Transverse colon (tissue), 4 donors: Measurements from ENCODE around the gene PLAU. TPM values are rescaled to one million over a fixed set of nuclear protein-coding genes. Genes with fewer than 3 reads are reported as not detected.

Source experiments
- DNase-seq: peaks from one replicate; pipeline ENCODE4 v3.0.0-alpha.2; 2019
- H3K27ac ChIP-seq, 4 donors: fragments of 200-600 bp; sonication (generic); 2 replicates each; pipeline ENCODE4 v1.5.1; 2016 to 2018; ENCODE audit warnings: inconsistent platforms in 4 of 4
- H3K27me3 ChIP-seq: fragments of 200-600 bp; sonication (generic); 2 replicates; pipeline ENCODE4 v1.5.1; 2017; ENCODE audit warnings: inconsistent platforms
- H3K36me3 ChIP-seq, 4 donors: fragments of 200-600 bp; sonication (generic); 2 replicates each; pipeline ENCODE4 v1.5.1; 2017 to 2019; ENCODE audit warnings: inconsistent platforms in 4 of 4
- H3K4me1 ChIP-seq, 4 donors: fragments of 200-600 bp; sonication (generic); 2 replicates each; pipeline ENCODE4 v1.5.1; 2017 to 2020; ENCODE audit warnings: inconsistent platforms in 4 of 4
- H3K4me3 ChIP-seq, 4 donors: fragments of 200-600 bp; sonication (generic); 1 replicate in 1 of 4; 2 replicates in 3 of 4; pipeline versions ENCODE4 v1.5.1 to v1.6.1; 2017 to 2019; ENCODE audit warnings: inconsistent platforms in 4 of 4
- H3K9me3 ChIP-seq, 2 donors: fragments of 200-600 bp; sonication (generic); 2 replicates each; pipeline ENCODE4 v1.5.1; 2017 to 2019; ENCODE audit warnings: inconsistent platforms in 2 of 2
- EP300 ChIP-seq: sonication (generic); formaldehyde crosslinking; IDR thresholded peaks from one replicate; pipeline ENCODE4 v1.6.1; 2017; ENCODE audit warnings: antibody characterized with exemption, low read depth
- POLR2A ChIP-seq: fragments of 450-650 bp; IDR thresholded peaks from one replicate; pipeline ENCODE4 v1.6.1; 2016; ENCODE audit warnings: antibody characterized with exemption, mild to moderate bottlenecking, moderate library complexity
- POLR2AphosphoS5 ChIP-seq, 3 donors: sonication (generic); formaldehyde crosslinking; IDR thresholded peaks; one replicate each; pipeline ENCODE4 v1.6.1; 2016; ENCODE audit warnings: antibody characterized with exemption in 3 of 3
- WGBS, 2 donors: methylation state at CpG; one replicate each; pipeline ENCODE4 v1.1.5; 2018; ENCODE audit warnings: low coverage in 1 of 2; 5-methylcytosine and 5-hydroxymethylcytosine counted together
- in situ Hi-C, 4 donors: fragments of 200-750 bp; cut with MboI; loops; one replicate each; pipeline versions ENCODE4 v1.15.0 to v1.15.1; 2017; ENCODE audit warnings: low sequenced_read_pairs in 3 of 4, low pct_ligation_motif_present in 1 of 4, low pct_unique_long_range_greater_than_20kb in 1 of 4
- intact Hi-C: fragments of 100-400 bp; cut with DNase I; formaldehyde crosslinking; loops from one replicate; pipeline ENCODE4 v1.15.1; 2023; ENCODE audit warnings: low total_unique reads
- total RNA-seq, 4 donors: library from RNA; depleted of rRNA; stranded (reverse); fragments of >200 nt; gene quantifications; one replicate each; pipeline ENCODE4 v1.1.0, GENCODE V29; 2016
- TF ChIP-seq, protein P1 (sequence below), 5 experiments: fragments of 200-600 bp in 3 of 5; fragments of 450-650 bp in 2 of 5; sonication (generic) in 3 of 5; IDR thresholded peaks; 1 replicate in 2 of 5; 2 replicates in 3 of 5; pipeline ENCODE4 v1.5.1; 2016 to 2017; ENCODE audit warnings: antibody characterized with exemption in 5 of 5, inconsistent platforms in 3 of 5, mild to moderate bottlenecking in 2 of 5, moderate library complexity in 1 of 5

Gene PLAU
- total RNA-seq, 4 donors from 2014 or later: 0.75 to 8.0 (median 2.3) TPM

DNA sequence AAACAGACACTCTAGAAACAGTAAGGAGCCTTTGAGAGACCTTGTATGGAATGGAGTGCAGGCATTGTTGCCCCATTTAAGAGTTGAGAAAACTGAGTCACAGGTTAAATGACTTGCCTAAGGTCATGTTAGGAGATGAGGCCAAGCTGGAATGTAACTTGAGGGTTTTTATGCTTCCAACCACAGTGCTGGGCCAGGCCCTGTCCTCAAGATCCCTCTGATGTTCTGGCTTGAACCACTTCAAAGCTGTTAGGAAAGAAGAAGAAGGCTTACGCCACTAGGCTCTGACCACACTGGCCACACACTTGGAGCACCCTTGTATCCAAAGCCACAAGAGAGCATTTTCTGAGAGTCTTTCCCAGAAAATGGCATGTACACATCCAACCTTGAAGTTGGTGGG is 42.7 kb downstream of the PLAU start:
- intact Hi-C loops: no loop called here
- Histone ChIP-seq H3K9me3 (no peaks in the 10 kb centered on the region), H3K4me1 (peaks cover 4 to 25% (median 12%) of the 10 kb centered on the region in 4 donors), H3K4me3 (no peak overlapping the region), H3K36me3 (no peaks in the 10 kb centered on the region), H3K27ac (no peak overlapping the region), H3K27me3 (no peaks in the 10 kb centered on the region)
- WGBS, 2 donors: 67 to 80% methylated on average over 1 of the region's 1 CpG
- TF ChIP-seq, protein P1, sequence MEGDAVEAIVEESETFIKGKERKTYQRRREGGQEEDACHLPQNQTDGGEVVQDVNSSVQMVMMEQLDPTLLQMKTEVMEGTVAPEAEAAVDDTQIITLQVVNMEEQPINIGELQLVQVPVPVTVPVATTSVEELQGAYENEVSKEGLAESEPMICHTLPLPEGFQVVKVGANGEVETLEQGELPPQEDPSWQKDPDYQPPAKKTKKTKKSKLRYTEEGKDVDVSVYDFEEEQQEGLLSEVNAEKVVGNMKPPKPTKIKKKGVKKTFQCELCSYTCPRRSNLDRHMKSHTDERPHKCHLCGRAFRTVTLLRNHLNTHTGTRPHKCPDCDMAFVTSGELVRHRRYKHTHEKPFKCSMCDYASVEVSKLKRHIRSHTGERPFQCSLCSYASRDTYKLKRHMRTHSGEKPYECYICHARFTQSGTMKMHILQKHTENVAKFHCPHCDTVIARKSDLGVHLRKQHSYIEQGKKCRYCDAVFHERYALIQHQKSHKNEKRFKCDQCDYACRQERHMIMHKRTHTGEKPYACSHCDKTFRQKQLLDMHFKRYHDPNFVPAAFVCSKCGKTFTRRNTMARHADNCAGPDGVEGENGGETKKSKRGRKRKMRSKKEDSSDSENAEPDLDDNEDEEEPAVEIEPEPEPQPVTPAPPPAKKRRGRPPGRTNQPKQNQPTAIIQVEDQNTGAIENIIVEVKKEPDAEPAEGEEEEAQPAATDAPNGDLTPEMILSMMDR (IDR thresholded peaks at IDR 0.05): no peak
- TF ChIP-seq POLR2A (no peak), EP300 (no peak), POLR2AphosphoS5 (IDR thresholded peaks at IDR 0.05) (no peak)
- DNase-seq: no peak
- in situ Hi-C loops: no loop called here

DNA sequence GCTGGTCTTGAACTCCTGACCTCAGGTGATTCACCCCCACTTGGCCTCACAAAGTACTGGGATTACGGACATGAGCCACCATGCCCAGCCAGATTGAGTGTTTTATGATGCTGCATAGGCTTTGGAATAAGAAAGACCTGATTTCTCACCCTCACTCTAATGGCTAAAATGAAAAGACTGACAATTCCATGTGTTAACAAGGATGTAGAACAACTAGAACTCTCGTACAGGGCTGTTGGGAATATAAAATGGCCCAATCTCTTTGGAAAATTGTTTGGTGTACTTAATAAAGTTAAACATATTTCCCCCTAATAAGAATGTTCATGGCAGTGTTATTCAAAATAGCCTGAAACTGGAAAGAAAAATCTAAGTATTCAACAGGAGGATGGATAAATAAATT is 43.8 kb downstream of the PLAU start:
- Histone ChIP-seq H3K27ac (no peak overlapping the region), H3K36me3 (no peaks in the 10 kb centered on the region), H3K4me3 (no peak overlapping the region), H3K4me1 (peaks cover 4 to 29% (median 12%) of the 10 kb centered on the region in 4 donors), H3K9me3 (no peaks in the 10 kb centered on the region), H3K27me3 (no peaks in the 10 kb centered on the region)
- TF ChIP-seq EP300 (no peak), POLR2AphosphoS5 (IDR thresholded peaks at IDR 0.05) (no peak), POLR2A (no peak)
- TF ChIP-seq, protein P1 (IDR thresholded peaks at IDR 0.05): no peak
- in situ Hi-C loops (no loop called here), intact Hi-C loops (no loop called here)
- DNase-seq: no peak
- 95 to 100% methylated on average over 1 to 2 of the region's 2 CpGs for WGBS, 2 donors

DNA sequence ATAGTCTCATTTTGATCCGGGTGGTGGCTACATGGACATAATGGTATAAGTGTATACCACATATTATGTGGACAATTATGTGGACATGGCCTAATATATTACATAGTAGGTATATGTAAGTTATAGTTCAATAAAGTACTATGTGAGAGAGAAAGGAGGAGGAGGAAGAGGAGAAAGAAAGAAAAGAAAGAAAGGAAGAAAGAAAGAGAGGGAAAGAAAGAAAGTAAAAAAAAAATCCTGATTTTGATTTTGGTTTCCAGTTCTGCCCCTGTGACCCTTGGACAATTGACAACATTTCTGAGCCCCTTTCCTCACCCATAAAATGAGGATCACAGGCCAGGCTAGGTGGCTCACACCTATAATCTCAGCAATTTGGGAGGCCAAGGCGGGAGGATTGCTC is 44.8 kb downstream of the PLAU start:
- no peaks in the 10 kb centered on the region for H3K9me3 ChIP-seq
- H3K27ac ChIP-seq: peak overlapping the region in 2 of 4 donors; percentile 63 to 74
- TF ChIP-seq POLR2AphosphoS5 (IDR thresholded peaks at IDR 0.05) (no peak), POLR2A (no peak), EP300 (no peak)
- TF ChIP-seq, protein P1 (IDR thresholded peaks at IDR 0.05): no peak
- H3K4me1 ChIP-seq: peaks cover 4 to 29% (median 12%) of the 10 kb centered on the region in 4 donors
- in situ Hi-C loops (no loop called here), intact Hi-C loops (no loop called here)
- no peak overlapping the region for H3K4me3 ChIP-seq
- WGBS, 2 donors: 96 to 100% methylated on average over 2 of the region's 2 CpGs
- DNase-seq: no peak
- no peaks in the 10 kb centered on the region for H3K27me3 ChIP-seq
- H3K36me3 ChIP-seq: no peaks in the 10 kb centered on the region

DNA sequence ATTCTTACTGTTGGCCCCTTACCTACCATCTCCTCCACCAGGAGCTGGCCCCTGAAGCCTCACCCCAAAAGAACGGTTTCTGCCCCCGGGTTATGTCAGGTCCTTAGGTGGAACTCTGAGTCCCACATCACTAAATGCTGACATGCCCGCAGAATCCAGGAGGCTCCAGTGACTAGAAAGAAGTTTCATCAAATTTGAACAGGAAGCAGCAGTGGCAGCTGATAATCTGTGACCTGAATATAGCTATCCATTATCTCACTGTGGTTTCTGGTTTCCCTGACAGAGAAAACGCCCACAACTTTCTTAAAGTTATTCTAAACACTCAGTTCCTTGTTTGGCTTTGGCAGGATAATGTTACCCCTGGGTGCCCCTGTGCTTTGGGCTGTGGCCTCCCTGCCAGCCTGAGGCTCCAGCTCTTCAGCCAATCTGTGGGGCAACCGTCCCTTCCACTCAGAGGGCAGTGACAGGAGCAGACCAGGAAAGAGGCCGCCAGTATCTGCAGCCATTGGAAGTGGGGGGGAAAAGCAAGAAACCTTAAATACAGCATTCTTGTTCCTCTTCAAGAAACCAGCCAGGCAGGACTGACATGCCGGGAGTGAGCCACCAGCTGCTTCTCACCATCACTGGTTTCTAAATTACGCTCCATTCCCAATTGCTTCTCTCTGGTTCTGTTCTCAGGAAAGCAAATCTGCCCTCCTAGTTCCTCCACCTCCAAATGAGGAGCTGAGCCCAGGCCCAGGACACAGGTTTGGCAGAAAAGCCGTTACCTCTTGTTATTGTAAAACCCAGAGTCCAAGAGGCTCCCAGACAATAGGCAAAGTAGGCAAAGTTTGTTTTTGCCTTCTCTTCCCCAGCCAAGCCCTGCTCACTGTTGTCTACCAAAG is 45.8 kb downstream of the PLAU start:
- TF ChIP-seq POLR2AphosphoS5 (IDR thresholded peaks at IDR 0.05) (no peak), POLR2A (no peak)
- intact Hi-C loops (no loop called here), in situ Hi-C loops (no loop called here)
- DNase-seq: no peak
- Histone ChIP-seq H3K4me3 (no peak overlapping the region), H3K27ac (peak overlapping the region; percentile 63 to 74 (median 70)), H3K36me3 (no peaks in the 10 kb centered on the region), H3K4me1 (peaks cover 4 to 29% (median 12%) of the 10 kb centered on the region in 4 donors), H3K9me3 (no peaks in the 10 kb centered on the region), H3K27me3 (no peaks in the 10 kb centered on the region)
- 30 to 60% methylated on average over 1 to 9 of the region's 9 CpGs for WGBS, 2 donors
